Measurements from ENCODE around the gene SMTNL2. TPM values are rescaled to one million over a fixed set of nuclear protein-coding genes. Genes with fewer than 3 reads are reported as not detected.

The SMTNL2 gene
- total and polyA plus RNA-seq, 2 of the 4 experiments (the other 2 are of a cell fraction), result not detected

DNA sequence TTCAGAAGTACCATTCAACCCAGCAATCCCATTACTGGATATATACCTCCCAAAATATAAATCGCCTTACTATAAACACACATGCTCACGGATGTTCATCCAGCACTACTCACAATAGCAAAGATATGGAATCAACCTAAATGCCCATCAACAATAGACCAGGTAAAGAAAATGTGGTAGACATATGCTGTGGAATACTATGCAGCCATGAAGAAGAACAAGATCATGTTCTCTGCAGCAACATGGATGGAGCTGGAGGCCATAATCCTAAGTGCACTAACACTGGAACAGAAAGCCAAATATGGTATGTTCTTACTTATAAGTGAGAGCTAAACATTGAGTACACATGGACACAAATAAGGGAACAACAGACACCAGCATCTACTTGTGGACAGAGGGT is 49.3 kb downstream of the SMTNL2 start:
- Histone ChIP-seq H2AFZ (replicated peaks; ENCODE audit: low read length, poor library complexity) (no peak overlapping the region), H3K4ac (ENCODE audit: low read depth, low read length) (no peak overlapping the region), H2BK20ac (ENCODE audit: low read depth, low read length) (no peak overlapping the region), H3K14ac (replicated peaks; ENCODE audit: low read depth, low read length) (no peak overlapping the region), H3K27me3 (ENCODE audit: control insufficient read depth, insufficient read depth, low read length) (peaks cover 34% of the 10 kb centered on the region), H3K18ac (ENCODE audit: low read depth, low read length) (no peak overlapping the region), H3K4me1 (ENCODE audit: control insufficient read depth, insufficient read depth, low read length) (no peaks in the 10 kb centered on the region), H2AK5ac (ENCODE audit: low read depth, low read length) (no peak overlapping the region), H4K8ac (ENCODE audit: low read depth in 2 of 2, low read length in 2 of 2) (no peak overlapping the region), H3K36me3 (ENCODE audit: control insufficient read depth, insufficient read depth, low read length) (no peaks in the 10 kb centered on the region), H3K27ac (ENCODE audit: insufficient read depth, low read length) (no peak overlapping the region), H3K79me1 (ENCODE audit: low read depth in 1 of 2, low read length in 2 of 2) (no peaks in the 10 kb centered on the region), H3K56ac (ENCODE audit: extremely low read depth, insufficient read depth, low read length) (no peak overlapping the region), H4K91ac (ENCODE audit: insufficient read depth, low read depth, low read length) (no peak overlapping the region), H2AK9ac (replicated peaks; ENCODE audit: low read depth, low read length, poor library complexity) (no peak overlapping the region), H3K4me2 (ENCODE audit: low read depth, low read length) (no peak overlapping the region), H2BK15ac (ENCODE audit: low read depth, low read length) (no peak overlapping the region), H2BK5ac (ENCODE audit: low read depth, low read length, poor library complexity, severe bottlenecking) (no peak overlapping the region), H3K9me1 (ENCODE audit: insufficient read depth, low read length) (no peaks in the 10 kb centered on the region), H3K9ac (ENCODE audit: low read depth, low read length) (no peak overlapping the region), H3K4me3 (ENCODE audit: insufficient read depth, low read depth, low read length) (no peak overlapping the region), H3K9me3 (ENCODE audit: control insufficient read depth, insufficient read depth, low read length) (no peaks in the 10 kb centered on the region), H3K23ac (ENCODE audit: low read depth, low read length) (no peak overlapping the region), H4K5ac (ENCODE audit: low read depth, low read length) (no peak overlapping the region), H4K20me1 (ENCODE audit: insufficient read depth, low read length) (no peaks in the 10 kb centered on the region), H2BK120ac (ENCODE audit: low read depth, low read length) (no peak overlapping the region)
- TF ChIP-seq RAD21 (IDR thresholded peaks at IDR 0.05; ENCODE audit: low read length), result no peak
- no peak for TF ChIP-seq RCOR1 (IDR thresholded peaks at IDR 0.05; ENCODE audit: insufficient replicate concordance, low read length)
- TF ChIP-seq CTCF (conservative IDR thresholded peaks at IDR 0.05; ENCODE audit: low read depth, low read length), result no peak
- intact Hi-C loops (cut with micrococcal nuclease) (no loop called here), in situ Hi-C loops (cut with MboI; ENCODE audit: low sequenced_read_pairs) (no loop called here), dilution Hi-C loops (cut with HindIII; ENCODE audit: low sequenced_read_pairs, unreplicated experiment) (no loop called here)
- BruUV-seq (replicated peaks), result no TSS peak
- no CpG with 5 or more reads among the region's 2 CpGs for WGBS, 2 experiments (ENCODE audit: extremely low coverage in 2 of 2, insufficient read length in 1 of 2)
- ChIA-PET CTCF (no interaction called here), POLR2A (ENCODE audit: unreplicated experiment) (no interaction called here)
- ATAC-seq (ENCODE audit: low read depth) (no peak), DNase-seq (no peak)

All from IMR-90 (cell line).